Measurements from ENCODE around the gene NIN.
"Not testable (repeated sequence)": the region's sequence is repeated elsewhere in the genome, so short reads cannot be mapped to it uniquely, and the experiment has no call there.

Gene NIN

DNA sequence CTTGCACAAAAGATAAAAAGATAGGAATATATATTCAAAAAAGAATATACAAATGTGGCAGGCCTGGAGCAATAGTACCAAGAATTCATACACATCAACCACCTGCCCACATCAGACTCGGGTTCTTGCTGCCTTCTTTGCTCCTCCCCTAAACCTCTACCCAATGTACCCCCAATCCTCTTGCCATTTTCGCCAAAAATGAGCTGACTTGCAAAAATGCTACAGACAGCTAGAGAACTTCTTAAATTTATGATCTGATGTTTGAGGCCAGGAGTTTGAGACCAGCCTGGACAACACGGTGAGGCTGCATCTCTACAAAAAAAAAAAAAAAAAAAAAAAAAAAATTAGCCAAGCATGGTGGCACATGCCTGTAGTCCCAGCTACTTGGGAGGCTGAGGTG lies 119.9 kb downstream of the NIN start:
- TF ChIP-seq CTCF (IDR thresholded peaks at IDR 0.05) = no peak
- Histone ChIP-seq H3K27ac (no peak overlapping the region), H3K4me3 (no peak overlapping the region)
- DNase-seq (ENCODE audit: low spot score) = no peak

- no peak overlapping the region for H3K4me3 ChIP-seq
- no peak for DNase-seq (ENCODE audit: low spot score)
- no peak overlapping the region for H3K27ac ChIP-seq
- TF ChIP-seq CTCF (IDR thresholded peaks at IDR 0.05) = no peak
Measured at GRCh38 chr14:50705026-50705593, 125.9 kb downstream of the NIN start.

DNA sequence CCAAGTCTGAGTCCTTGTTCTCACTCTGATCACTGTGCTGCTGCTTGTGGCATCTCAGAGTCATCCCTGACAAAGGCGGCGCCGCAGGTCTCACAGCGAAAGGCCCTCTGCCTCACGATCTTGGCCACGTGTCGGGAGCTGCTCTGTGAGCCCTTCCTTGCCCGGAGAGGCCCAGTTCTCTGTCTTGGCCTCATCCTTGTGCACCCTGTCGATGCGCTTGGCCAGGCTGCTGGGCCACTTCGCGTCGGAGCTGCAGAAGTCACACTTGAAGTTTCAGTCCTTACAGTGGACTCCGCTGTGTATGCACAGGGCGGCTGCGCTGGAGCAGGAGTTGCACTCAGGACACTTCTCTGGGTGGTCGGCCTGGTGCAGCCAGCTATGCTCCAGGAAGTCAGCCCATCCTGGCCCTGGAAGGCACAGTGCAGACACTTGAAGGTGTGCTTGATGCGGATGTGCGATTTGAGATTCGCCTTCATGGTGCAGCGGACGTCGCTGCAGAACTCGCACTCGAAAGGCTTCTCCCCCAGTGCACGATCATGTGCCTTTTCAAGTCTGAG lies 126.4 kb downstream of the NIN start:
- no peak for DNase-seq (ENCODE audit: low spot score)
- no peak overlapping the region for H3K27ac ChIP-seq
- no peak overlapping the region for H3K4me3 ChIP-seq
- no peak for TF ChIP-seq CTCF (IDR thresholded peaks at IDR 0.05)

DNA sequence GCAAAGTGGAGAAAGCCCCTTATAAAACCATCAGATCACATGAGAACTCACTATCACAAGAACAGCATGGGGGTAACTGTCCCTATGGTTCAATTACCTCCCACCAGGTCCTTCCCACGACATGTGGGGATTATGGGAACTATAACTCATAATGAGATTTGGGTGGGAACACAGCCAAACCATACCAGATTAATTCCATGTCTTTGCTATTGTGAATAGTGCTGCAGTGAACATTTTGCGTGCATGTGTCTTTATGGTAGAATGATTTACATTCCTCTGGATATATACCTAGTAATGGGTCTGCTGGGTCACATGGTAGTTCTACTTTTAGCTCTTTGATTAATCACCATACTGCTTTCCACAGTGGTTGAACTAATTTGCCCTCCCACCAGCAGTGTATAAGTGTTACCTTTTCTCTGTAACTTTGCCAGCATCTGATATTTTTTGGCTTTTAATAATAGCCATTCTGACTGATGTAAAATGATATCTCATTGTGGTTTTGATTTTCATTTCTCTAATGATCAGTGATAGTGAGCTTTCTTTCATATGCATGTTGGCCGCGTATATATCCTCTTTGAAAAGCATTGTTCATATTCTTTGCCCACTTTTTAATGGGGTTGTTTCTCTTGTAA lies 133.2 kb downstream of the NIN start:
- H3K27ac ChIP-seq = no peak overlapping the region
- DNase-seq (ENCODE audit: low spot score) = no peak
- TF ChIP-seq CTCF (IDR thresholded peaks at IDR 0.05) = no peak
- no peak overlapping the region for H3K4me3 ChIP-seq

- not testable (repeated sequence) for H3K27ac ChIP-seq
Measured at GRCh38 chr14:50694260-50694659, 136.7 kb downstream of the NIN start.

GRCh38 chr14:50688875-50689274 lies 142.1 kb downstream of the NIN start:
- DNase-seq (ENCODE audit: low spot score) = no peak
- TF ChIP-seq CTCF (IDR thresholded peaks at IDR 0.05) = no peak
- Histone ChIP-seq H3K27ac (no peak overlapping the region), H3K4me3 (no peak overlapping the region)

More at GRCh38 chr14:50694260-50694659, 136.7 kb downstream of the NIN start:
- H3K4me3 ChIP-seq; DNase-seq (ENCODE audit: low spot score): not testable (repeated sequence)

GRCh38 chr14:50679674-50680073 lies 151.3 kb downstream of the NIN start:
- DNase-seq (ENCODE audit: low spot score) = no peak
- no peak for TF ChIP-seq CTCF (IDR thresholded peaks at IDR 0.05)
- H3K4me3 ChIP-seq = no peak overlapping the region

More at GRCh38 chr14:50679674-50680073, 151.3 kb downstream of the NIN start:
- H3K27ac ChIP-seq = no peak overlapping the region
